SK-N-SH treated with all-trans-retinoic acid at 6 μM for 48 hours (cell line): ENCODE data around the gene ACSL5.

ENCODE experiments used
- ATAC-seq: fragments of 200-7000 bp; cut with Tn5 transposase; 3 replicates; pipeline ENCODE4 v1.9.1; 2020; ENCODE audit warnings: mild to moderate bottlenecking, moderate library complexity
- CREB5 ChIP-seq: fragments of 250-450 bp; sonication (Bioruptor Pico); IDR thresholded peaks from 2 replicates; pipeline ENCODE4 v1.5.1; 2020; ENCODE audit warnings: low read depth, mild to moderate bottlenecking, moderate library complexity
- CSDC2 ChIP-seq: fragments of 250-450 bp; sonication (Bioruptor Pico); IDR thresholded peaks from 2 replicates; pipeline ENCODE4 v1.5.0; 2020; ENCODE audit warnings: mild to moderate bottlenecking, moderate library complexity
- CSRNP3 ChIP-seq: fragments of 250-450 bp; sonication (Bioruptor Pico); IDR thresholded peaks from 2 replicates; pipeline ENCODE4 v1.5.1; 2021; ENCODE audit warnings: mild to moderate bottlenecking, moderate library complexity
- ESRRG ChIP-seq: fragments of 250-450 bp; sonication (Bioruptor Pico); IDR thresholded peaks from 2 replicates; pipeline ENCODE4 v1.6.1; 2021; ENCODE audit warnings: mild to moderate bottlenecking
- ISL1 ChIP-seq: fragments of 250-450 bp; sonication (Bioruptor Pico); IDR thresholded peaks from 2 replicates; pipeline ENCODE4 v2.1.2; 2022; ENCODE audit warnings: mild to moderate bottlenecking, moderate library complexity
- PATZ1 ChIP-seq: fragments of 250-450 bp; sonication (Bioruptor Pico); IDR thresholded peaks from 2 replicates; pipeline ENCODE4 v1.8.0; 2020; ENCODE audit warnings: mild to moderate bottlenecking, moderate library complexity, borderline replicate concordance
- POU6F1 ChIP-seq: fragments of 250-450 bp; sonication (Bioruptor Pico); IDR thresholded peaks from 2 replicates; pipeline ENCODE4 v1.8.0; 2021; ENCODE audit warnings: low read depth, mild to moderate bottlenecking, moderate library complexity, borderline replicate concordance
- PPARA ChIP-seq: fragments of 250-450 bp; sonication (Bioruptor Pico); IDR thresholded peaks from 2 replicates; pipeline ENCODE4 v1.5.0; 2020; ENCODE audit warnings: mild to moderate bottlenecking, borderline replicate concordance
- RARB ChIP-seq: fragments of 250-450 bp; sonication (Bioruptor Pico); IDR thresholded peaks from 2 replicates; pipeline ENCODE4 v1.8.0; 2021; ENCODE audit warnings: mild to moderate bottlenecking, moderate library complexity
- SNAI2 ChIP-seq: fragments of 250-450 bp; sonication (Bioruptor Pico); IDR thresholded peaks from 2 replicates; pipeline ENCODE4 v1.5.0; 2020; ENCODE audit warnings: mild to moderate bottlenecking, moderate library complexity
- TCF4 ChIP-seq: fragments of 250-450 bp; sonication (Bioruptor Pico); IDR thresholded peaks from 2 replicates; pipeline ENCODE4 v1.8.0; 2021; ENCODE audit warnings: mild to moderate bottlenecking, moderate library complexity, borderline replicate concordance
- TOX ChIP-seq: fragments of 250-450 bp; sonication (Bioruptor Pico); IDR thresholded peaks from 2 replicates; pipeline ENCODE4 v1.8.0; 2021; ENCODE audit warnings: mild to moderate bottlenecking, moderate library complexity, borderline replicate concordance
- TSHZ2 ChIP-seq: fragments of 250-450 bp; sonication (Bioruptor Pico); IDR thresholded peaks from 2 replicates; pipeline ENCODE4 v1.5.0; 2020; ENCODE audit warnings: mild to moderate bottlenecking, moderate library complexity
- ZC3H10 ChIP-seq: fragments of 250-450 bp; sonication (Bioruptor Pico); IDR thresholded peaks from 2 replicates; pipeline ENCODE4 v1.5.1; 2021; ENCODE audit warnings: mild to moderate bottlenecking, moderate library complexity
- ZFP30 ChIP-seq: fragments of 450-650 bp; formaldehyde crosslinking; IDR thresholded peaks from 2 replicates; pipeline ENCODE4 v1.5.0; 2022; ENCODE audit warnings: mild to moderate bottlenecking, moderate library complexity
- ZNF70 ChIP-seq: fragments of 450-650 bp; formaldehyde crosslinking; IDR thresholded peaks from 2 replicates; pipeline ENCODE4 v1.5.0; 2020; ENCODE audit warnings: mild to moderate bottlenecking, moderate library complexity
- ZNF8 ChIP-seq: fragments of 450-650 bp; formaldehyde crosslinking; IDR thresholded peaks from 2 replicates; pipeline ENCODE4 v1.5.0; 2020; ENCODE audit warnings: mild to moderate bottlenecking, moderate library complexity

ACSL5 gene

GRCh38 chr10:112438356-112438755 is 64.4 kb downstream of the ACSL5 start:
- TF ChIP-seq ZNF8 (no peak), ZNF70 (no peak), ISL1 (CRISPR knock-in tag) (no peak), CREB5 (CRISPR knock-in tag) (no peak), TOX (CRISPR knock-in tag) (no peak), ZC3H10 (CRISPR knock-in tag) (no peak), TSHZ2 (CRISPR knock-in tag) (no peak)
- ATAC-seq: no peak

- no peak for TF ChIP-seq TOX (CRISPR knock-in tag)
- TF ChIP-seq, all 23 proteins: peak for 0
- no peak for ATAC-seq
Measured at GRCh38 chr10:112441520-112441919, 67.6 kb downstream of the ACSL5 start.

- TF ChIP-seq SNAI2 (CRISPR knock-in tag) (no peak), CSDC2 (CRISPR knock-in tag) (no peak)
- ATAC-seq: no peak
Measured at GRCh38 chr10:112442063-112442462, 68.1 kb downstream of the ACSL5 start.

- TF ChIP-seq TCF4 (CRISPR knock-in tag) (no peak), ZNF70 (no peak), PATZ1 (CRISPR knock-in tag) (no peak), CSRNP3 (CRISPR knock-in tag) (no peak), TOX (CRISPR knock-in tag) (no peak), SNAI2 (CRISPR knock-in tag) (no peak), RARB (CRISPR knock-in tag) (no peak), ZFP30 (CRISPR knock-in tag) (no peak), ESRRG (CRISPR knock-in tag) (no peak), PPARA (CRISPR knock-in tag) (no peak), ISL1 (CRISPR knock-in tag) (no peak), POU6F1 (CRISPR knock-in tag) (no peak), ZNF8 (no peak)
- TF ChIP-seq, all 23 proteins: peak for 0
- peak; percentile 74; the same call in 2 of the 3 replicates for ATAC-seq
Measured at GRCh38 chr10:112446055-112446854, 72.3 kb downstream of the ACSL5 start.
